Measurements from ENCODE around the gene SLC27A6.

Gene SLC27A6

GRCh38 chr5:129078247-129078646 lies 113.0 kb downstream of the SLC27A6 start:
- no peak overlapping the region for H3K27ac ChIP-seq
- TF ChIP-seq, protein P1, sequence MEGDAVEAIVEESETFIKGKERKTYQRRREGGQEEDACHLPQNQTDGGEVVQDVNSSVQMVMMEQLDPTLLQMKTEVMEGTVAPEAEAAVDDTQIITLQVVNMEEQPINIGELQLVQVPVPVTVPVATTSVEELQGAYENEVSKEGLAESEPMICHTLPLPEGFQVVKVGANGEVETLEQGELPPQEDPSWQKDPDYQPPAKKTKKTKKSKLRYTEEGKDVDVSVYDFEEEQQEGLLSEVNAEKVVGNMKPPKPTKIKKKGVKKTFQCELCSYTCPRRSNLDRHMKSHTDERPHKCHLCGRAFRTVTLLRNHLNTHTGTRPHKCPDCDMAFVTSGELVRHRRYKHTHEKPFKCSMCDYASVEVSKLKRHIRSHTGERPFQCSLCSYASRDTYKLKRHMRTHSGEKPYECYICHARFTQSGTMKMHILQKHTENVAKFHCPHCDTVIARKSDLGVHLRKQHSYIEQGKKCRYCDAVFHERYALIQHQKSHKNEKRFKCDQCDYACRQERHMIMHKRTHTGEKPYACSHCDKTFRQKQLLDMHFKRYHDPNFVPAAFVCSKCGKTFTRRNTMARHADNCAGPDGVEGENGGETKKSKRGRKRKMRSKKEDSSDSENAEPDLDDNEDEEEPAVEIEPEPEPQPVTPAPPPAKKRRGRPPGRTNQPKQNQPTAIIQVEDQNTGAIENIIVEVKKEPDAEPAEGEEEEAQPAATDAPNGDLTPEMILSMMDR (IDR thresholded peaks at IDR 0.05), result no peak
- DNase-seq (ENCODE audit: low spot score), result no peak
- no peak overlapping the region for H3K4me3 ChIP-seq

GRCh38 chr5:129078660-129079059 lies 113.4 kb downstream of the SLC27A6 start:
- Histone ChIP-seq H3K27ac (no peak overlapping the region), H3K4me3 (no peak overlapping the region)
- TF ChIP-seq, protein P1 (IDR thresholded peaks at IDR 0.05), result no peak
- no peak for DNase-seq (ENCODE audit: low spot score)

DNA sequence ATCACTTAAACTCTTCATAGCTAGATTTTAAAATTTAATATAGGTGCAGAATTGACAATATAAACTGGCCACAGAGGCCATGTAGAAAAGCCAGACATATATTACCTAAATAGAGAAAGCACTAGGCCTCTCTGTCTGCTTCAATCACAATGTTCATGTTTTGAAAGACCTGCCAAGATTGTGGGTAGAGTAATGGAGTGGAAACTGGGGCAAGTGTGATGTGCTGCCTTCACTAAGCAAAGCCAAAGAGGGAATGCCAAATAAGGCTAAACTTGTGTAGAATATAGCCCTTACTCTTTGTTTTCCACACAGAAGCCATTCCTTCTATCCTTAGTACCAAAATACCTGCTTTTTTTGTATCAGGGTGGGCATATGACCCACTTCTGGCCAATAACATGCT lies 114.2 kb downstream of the SLC27A6 start:
- DNase-seq (ENCODE audit: low spot score), result no peak
- H3K4me3 ChIP-seq, result no peak overlapping the region
- no peak overlapping the region for H3K27ac ChIP-seq
- TF ChIP-seq, protein P1 (IDR thresholded peaks at IDR 0.05), result no peak

GRCh38 chr5:129080766-129081165 lies 115.5 kb downstream of the SLC27A6 start:
- H3K27ac ChIP-seq, result no peak overlapping the region
- DNase-seq (ENCODE audit: low spot score), result no peak
- H3K4me3 ChIP-seq, result no peak overlapping the region
- TF ChIP-seq, protein P1 (IDR thresholded peaks at IDR 0.05), result no peak

GRCh38 chr5:129082225-129083136 lies 117.2 kb downstream of the SLC27A6 start:
- TF ChIP-seq, protein P1 (IDR thresholded peaks at IDR 0.05), result no peak
- no peak overlapping the region for H3K27ac ChIP-seq
- H3K4me3 ChIP-seq, result no peak overlapping the region
- DNase-seq (ENCODE audit: low spot score), result no peak

Data from coronary artery (tissue), 2 donors.